Measurements from ENCODE around the gene GNAQ.
A peak's percentile ranks its signal among the peaks of the same experiment; 100 is the strongest.

GNAQ gene

DNA sequence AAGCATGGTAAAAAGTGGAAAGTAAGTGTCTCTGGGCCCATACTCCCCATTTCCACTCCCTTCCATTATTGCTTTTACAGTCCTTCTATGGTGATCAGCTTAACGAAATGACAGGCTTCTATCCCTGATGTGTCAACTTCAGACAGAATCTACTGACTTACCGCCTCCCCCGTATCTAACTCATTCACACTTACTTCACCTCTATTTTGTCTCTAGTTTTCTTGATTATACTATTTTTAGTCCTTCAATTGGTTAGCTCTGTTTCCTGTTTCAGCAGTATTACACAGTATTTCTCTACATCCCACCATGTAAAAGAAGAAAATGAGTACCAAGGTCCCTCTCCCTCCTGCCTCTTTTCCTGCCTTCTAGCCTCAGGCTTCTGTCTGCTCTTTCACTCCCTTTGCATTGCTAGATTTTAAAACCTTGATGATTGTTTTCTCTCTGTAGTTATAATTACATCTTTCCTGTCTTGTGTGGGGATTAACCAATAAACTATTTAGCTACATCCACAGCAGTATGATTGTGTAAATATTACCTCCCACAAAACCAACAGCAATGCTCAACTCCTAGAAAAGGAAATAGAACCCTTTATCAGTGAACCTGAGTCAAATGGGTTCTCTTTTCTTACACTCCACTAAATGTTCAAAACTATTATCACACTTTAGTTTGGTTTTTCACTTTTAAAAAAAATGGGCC, 53.4 kb downstream of the GNAQ start:
- H3K9me3 Mint-ChIP-seq: no peaks in the 10 kb centered on the region
- peaks cover 69% of the 10 kb centered on the region for H3K4me1 Mint-ChIP-seq
- H3K27me3 Mint-ChIP-seq: no peaks in the 10 kb centered on the region
- H3K27ac Mint-ChIP-seq: peak overlapping the region; percentile 85 to 94
- ATAC-seq (peak; percentile 90), DNase-seq (peak in 1 of 2 donors; percentile 14)
- peak overlapping the region; percentile 37 to 65 for H3K4me3 Mint-ChIP-seq

DNA sequence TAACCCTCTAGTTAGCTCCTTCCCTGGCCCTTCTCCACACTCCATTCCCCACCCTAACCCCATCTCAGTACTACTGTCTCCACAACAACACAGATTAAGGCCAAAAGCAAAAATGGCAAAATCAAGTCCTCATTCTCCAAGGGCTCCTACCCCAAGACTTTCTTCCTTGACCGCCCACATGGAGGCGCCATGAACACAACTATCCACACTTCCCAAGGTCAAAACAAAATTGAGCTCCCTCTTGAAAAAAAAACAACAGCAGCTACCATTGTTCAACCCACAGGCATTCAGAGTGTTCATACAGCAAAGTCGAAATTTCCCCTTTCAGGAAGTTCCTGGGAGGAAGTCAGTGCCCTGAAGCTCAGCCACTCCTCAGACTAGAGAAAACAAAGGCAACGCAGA, 54.4 kb downstream of the GNAQ start:
- Mint-ChIP-seq H3K4me3 (peak overlapping the region; percentile 37 to 65), H3K9me3 (no peaks in the 10 kb centered on the region), H3K27ac (peak overlapping the region; percentile 15 to 38), H3K4me1 (peaks cover 61% of the 10 kb centered on the region), H3K27me3 (no peaks in the 10 kb centered on the region)
- peak; percentile 32 to 54 for DNase-seq
- ATAC-seq: peak; percentile 31

DNA sequence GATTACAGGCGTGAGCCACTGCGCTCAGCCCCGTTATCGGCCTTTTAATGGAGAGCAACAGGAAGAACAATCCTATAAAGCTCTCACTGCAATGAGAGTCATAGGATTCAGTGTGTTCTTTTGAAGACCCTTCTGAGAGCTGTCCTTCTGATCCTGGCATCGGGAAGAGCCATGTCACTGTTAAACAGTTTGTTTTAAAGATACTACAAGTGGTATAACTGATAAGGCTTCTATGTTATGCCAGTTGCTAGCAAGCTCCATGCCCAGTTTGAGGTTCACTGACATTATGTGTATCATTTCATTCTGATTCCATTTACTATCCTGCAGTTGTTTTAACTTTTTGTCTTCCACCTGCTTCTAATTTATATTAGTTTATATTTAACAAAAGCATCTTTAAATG, 55.8 kb downstream of the GNAQ start:
- no peak for DNase-seq
- H3K4me1 Mint-ChIP-seq: peaks cover 53% of the 10 kb centered on the region

DNA sequence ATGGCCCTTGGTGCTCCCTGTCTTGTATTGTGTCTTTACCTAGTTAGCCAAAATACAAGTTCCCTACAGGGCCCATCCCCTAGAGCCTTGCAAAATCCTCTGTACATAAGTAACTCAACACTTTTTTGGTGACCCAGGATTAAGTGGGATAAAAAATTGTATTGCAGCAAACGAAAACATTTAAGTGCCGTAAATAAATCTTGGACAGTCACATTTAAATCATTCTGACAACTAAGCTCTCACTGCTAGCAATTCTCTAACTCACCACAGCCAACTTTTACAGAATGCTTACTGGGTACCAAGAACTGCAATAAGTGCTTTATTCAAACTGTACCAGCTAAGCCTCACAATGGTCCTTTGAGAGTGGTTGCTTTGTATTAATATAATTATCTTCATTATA, 56.6 kb downstream of the GNAQ start:
- peaks cover 53% of the 10 kb centered on the region for H3K4me1 Mint-ChIP-seq
- no peak overlapping the region for H3K27ac Mint-ChIP-seq
- no peaks in the 10 kb centered on the region for H3K9me3 Mint-ChIP-seq
- no peaks in the 10 kb centered on the region for H3K27me3 Mint-ChIP-seq
- DNase-seq (no peak), ATAC-seq (no peak)
- H3K4me3 Mint-ChIP-seq: no peak overlapping the region

More for the DNA sequence above, 55.8 kb downstream of the GNAQ start:
- Mint-ChIP-seq H3K27ac (no peak overlapping the region), H3K4me3 (no peak overlapping the region), H3K27me3 (no peaks in the 10 kb centered on the region), H3K9me3 (no peaks in the 10 kb centered on the region)
- ATAC-seq: no peak

DNA sequence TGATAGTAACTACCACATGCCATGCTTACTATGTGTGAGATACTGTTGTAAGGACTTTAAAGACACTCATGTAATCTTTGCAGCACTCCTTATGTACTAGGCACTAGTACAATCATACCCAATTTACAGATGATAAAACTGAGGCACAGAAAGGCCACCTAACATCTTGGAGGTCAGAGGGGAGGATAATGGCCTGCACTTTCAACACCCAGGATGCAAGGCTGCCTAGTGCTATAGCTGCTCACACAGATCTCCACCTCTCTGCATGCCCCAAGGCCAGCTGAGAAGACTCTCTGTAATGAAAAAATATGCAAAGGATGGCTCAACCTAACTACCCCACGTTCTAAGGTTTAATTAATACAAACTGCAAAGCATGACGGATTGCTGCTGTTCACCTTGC, 57.2 kb downstream of the GNAQ start:
- DNase-seq (no peak), ATAC-seq (no peak)
- Mint-ChIP-seq H3K4me1 (peaks cover 52% of the 10 kb centered on the region), H3K27ac (no peak overlapping the region), H3K27me3 (no peaks in the 10 kb centered on the region), H3K9me3 (no peaks in the 10 kb centered on the region), H3K4me3 (no peak overlapping the region)

DNA sequence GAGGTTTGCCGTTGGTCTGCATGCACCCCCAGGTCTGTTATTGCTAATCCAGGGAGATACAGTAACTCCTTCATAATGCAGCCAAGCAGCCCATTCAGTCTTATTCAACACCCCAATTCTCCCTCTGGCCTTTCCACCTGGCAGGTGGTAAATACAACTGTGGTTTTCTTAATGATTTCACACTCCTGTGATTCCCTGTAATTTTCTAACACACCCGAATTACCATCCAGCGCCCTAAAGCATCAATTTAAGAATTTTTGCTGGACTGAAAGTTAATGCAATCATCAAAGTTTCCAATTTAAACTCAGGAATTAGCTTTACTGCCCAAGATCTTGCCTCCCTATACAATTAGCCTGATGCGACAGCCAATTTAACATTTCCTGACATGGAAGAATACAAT, 62.5 kb downstream of the GNAQ start:
- Mint-ChIP-seq H3K4me1 (peaks cover 56% of the 10 kb centered on the region), H3K27ac (no peak overlapping the region), H3K9me3 (no peaks in the 10 kb centered on the region), H3K27me3 (no peaks in the 10 kb centered on the region), H3K4me3 (no peak overlapping the region)
- ATAC-seq (no peak), DNase-seq (no peak)

DNA sequence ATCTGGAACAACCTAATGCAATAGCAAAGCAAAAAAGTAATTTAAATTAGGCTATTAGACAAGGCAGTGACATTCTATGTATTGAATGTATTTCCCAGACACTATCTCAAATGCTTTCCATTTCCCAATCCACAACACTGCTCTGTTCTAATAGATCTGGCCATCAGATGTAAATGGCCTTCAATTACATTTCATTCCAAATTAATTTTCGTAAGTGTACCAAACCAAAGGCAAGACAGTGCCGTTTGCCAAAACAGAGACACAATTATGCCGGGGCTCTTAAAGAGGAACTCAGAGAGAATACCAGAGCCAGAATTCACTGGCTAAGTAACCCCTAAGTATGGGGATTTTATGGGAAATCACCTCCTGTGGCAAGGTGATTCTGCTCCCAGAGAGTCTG, 63.1 kb downstream of the GNAQ start:
- ATAC-seq: no peak
- H3K9me3 Mint-ChIP-seq: no peaks in the 10 kb centered on the region
- no peak for DNase-seq
- H3K4me1 Mint-ChIP-seq: peaks cover 57% of the 10 kb centered on the region
- H3K4me3 Mint-ChIP-seq: no peak overlapping the region
- H3K27me3 Mint-ChIP-seq: no peaks in the 10 kb centered on the region
- H3K27ac Mint-ChIP-seq: no peak overlapping the region

DNA sequence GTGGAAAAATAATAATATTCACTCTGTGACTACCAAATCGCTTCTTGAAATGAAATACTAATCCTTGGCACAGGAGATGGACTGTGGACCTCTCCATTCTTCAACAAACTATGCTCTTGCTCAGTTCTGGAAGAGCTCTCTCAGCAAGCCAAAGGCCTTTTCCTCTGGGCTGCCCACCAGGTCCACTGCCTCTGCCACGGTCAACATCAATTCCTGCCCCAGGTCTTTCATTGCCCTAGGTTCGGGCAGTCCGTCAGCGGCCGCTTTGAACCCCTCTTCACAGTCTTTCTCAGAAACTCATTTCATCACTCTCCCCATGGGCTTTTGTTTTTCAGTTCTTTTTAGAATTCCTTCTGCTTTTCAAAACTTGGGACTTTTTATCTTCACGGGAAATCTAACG, 64.9 kb downstream of the GNAQ start:
- Mint-ChIP-seq H3K27ac (no peak overlapping the region), H3K9me3 (no peaks in the 10 kb centered on the region), H3K4me3 (no peak overlapping the region), H3K27me3 (no peaks in the 10 kb centered on the region), H3K4me1 (peaks cover 66% of the 10 kb centered on the region)
- ATAC-seq (no peak), DNase-seq (no peak)

DNA sequence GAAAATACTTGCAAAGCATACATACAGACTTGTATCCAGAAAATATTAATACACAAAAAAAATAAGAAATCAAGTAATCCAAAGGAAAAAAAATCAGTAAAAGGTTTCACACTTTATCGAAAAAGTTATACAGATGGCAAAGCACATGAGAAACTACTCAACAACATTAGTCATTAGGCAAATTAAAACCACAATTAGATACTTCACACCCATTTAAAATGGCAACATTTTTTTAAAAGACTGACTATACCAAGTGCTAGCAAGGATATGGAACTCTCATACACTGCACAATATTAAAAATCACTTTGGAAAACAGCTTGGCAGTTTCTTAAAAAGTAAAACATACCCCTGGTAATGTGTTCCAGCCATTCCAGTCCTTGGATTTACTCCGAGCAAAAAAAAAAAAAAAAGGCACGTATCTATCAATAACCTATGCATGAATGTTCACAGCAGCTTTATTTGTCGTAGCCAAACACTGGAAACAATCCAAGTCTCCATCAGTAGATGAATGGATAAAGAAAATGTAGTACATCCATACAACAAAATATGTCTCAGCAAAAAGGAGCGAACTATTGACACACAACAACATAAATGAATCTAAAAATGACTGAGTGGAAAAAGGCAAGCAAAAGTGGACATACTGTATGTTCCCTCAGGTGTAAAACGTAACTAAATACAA, 66.0 kb downstream of the GNAQ start:
- no peak for ATAC-seq
- H3K27ac Mint-ChIP-seq: no peak overlapping the region
- H3K4me3 Mint-ChIP-seq: no peak overlapping the region
- no peaks in the 10 kb centered on the region for H3K27me3 Mint-ChIP-seq
- H3K9me3 Mint-ChIP-seq: no peaks in the 10 kb centered on the region
- H3K4me1 Mint-ChIP-seq: peaks cover 67% of the 10 kb centered on the region
- DNase-seq: no peak

DNA sequence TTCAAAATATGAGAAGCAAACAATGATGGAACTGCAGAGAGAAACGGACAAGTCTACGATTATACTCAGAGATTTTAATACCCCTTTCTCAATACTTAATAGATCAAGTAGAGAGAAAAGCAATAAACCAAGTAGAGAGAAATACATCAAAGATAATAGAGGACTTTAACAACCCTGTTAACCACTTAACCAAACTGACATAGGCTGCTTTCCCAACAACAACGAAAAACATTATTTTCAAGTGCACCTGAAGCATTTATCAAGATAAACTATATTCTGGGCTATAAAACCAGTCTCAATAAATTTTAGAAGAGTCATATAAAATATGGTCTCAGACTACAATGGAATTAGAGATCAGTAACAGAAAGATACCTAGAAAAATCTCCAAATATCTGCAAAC, 67.4 kb downstream of the GNAQ start:
- H3K4me1 Mint-ChIP-seq: peaks cover 63% of the 10 kb centered on the region
- no peak overlapping the region for H3K27ac Mint-ChIP-seq
- ATAC-seq: no peak
- no peak for DNase-seq
- no peaks in the 10 kb centered on the region for H3K9me3 Mint-ChIP-seq
- no peaks in the 10 kb centered on the region for H3K27me3 Mint-ChIP-seq
- H3K4me3 Mint-ChIP-seq: no peak overlapping the region

DNA sequence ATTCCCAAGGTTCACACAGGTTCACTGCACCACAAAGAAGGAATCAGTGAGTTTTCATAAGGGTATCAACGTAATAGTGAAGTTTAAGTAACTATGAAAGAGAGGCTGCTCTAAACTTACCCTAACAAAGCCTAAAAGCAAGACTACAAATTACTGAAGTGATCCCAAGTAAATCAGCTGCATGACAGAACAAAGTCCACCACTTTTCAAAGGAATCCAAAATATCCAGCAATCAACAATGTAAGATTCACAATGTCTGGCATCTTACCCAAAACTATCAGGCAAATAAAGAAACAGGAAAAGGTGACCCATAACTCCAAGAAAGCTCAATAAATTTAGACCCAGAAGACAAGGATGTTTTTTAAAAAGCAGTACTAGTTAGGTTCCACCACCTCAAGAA, 70.1 kb downstream of the GNAQ start:
- DNase-seq (no peak), ATAC-seq (no peak)
- Mint-ChIP-seq H3K27me3 (no peaks in the 10 kb centered on the region), H3K9me3 (no peaks in the 10 kb centered on the region), H3K27ac (no peak overlapping the region), H3K4me3 (no peak overlapping the region), H3K4me1 (peaks cover 65% of the 10 kb centered on the region)

DNA sequence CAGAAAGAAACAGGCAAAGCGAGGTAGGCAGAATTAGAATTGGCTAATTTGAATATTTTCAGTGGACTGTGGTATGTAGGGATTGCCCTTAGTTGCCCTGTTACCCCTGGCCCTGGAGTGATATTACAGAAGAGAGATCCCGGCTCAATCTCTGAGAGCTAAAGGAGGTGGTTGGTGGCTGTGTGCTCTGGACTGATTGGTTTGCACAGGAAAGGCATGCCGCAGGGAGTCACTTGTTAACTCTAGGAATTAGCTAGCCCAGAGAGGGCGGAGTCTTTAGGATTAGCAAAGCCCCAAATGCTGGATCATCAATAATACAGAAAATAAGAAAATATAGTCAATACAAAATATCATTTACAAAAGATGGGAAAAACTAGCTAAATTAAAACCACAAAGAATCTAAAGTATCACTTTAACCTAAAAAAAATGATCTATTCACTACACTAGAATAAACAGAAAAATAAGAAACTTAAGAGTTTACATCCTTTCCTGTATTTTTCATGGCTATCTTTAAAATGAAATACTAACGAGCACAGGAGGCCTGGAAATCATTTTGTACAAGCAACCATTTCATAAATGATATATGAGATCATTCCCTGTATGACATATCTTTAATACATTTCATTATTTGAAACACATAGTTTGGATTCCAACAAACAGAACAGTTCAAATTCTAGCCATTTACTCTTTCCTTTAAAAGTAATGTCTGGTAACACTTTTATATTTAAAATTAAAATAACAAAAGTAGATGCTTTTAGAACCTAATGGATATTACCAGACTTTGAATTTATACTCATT, 71.1 kb downstream of the GNAQ start:
- no peak overlapping the region for H3K27ac Mint-ChIP-seq
- peaks cover 63% of the 10 kb centered on the region for H3K4me1 Mint-ChIP-seq
- no peak for ATAC-seq
- DNase-seq: no peak
- H3K4me3 Mint-ChIP-seq: no peak overlapping the region
- no peaks in the 10 kb centered on the region for H3K27me3 Mint-ChIP-seq
- H3K9me3 Mint-ChIP-seq: no peaks in the 10 kb centered on the region

DNA sequence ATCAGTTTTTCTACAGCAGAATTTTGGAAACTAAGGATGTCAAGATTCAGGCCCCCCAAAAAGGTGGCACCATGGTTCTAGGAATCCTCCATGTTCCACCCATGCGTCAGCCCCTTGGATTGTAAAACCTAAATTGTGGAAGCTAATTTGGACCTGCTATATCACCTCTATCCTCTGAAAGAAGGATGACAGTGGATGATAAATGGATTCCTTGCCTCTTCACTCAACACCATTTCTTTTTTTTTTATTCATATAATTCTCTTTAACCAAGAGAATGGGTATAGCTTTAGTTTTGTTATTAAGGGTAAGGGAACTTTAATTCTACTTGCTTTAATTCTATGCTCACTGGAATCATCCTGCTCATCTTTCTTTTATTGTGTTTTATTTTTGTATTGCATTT, 71.8 kb downstream of the GNAQ start:
- H3K4me1 Mint-ChIP-seq: peaks cover 56% of the 10 kb centered on the region
- DNase-seq: no peak
- H3K27me3 Mint-ChIP-seq: no peaks in the 10 kb centered on the region
- H3K27ac Mint-ChIP-seq: no peak overlapping the region
- no peaks in the 10 kb centered on the region for H3K9me3 Mint-ChIP-seq
- no peak overlapping the region for H3K4me3 Mint-ChIP-seq
- no peak for ATAC-seq

DNA sequence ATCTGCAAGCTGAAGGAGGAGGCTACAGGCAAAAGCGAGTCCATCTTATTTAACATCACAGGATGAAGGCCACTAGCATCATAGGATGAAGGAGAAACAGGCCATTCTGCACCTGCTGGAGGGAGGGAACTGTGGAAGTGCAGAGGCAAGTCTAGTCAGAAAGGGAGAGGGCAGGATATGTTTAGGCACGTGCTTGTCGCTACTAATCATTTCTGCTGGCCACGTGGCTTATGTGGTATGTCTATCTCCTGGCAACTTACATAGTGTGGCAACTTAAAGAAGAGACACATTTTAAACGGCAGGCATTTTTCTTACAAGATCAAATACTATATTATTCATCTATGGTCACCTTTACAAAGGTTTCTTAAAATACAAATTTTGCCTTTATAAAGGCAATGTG, 74.0 kb downstream of the GNAQ start:
- DNase-seq (no peak), ATAC-seq (peak; percentile 80)
- peak overlapping the region in 1 of 2 donors; percentile 33 for H3K4me3 Mint-ChIP-seq
- peak overlapping the region in 1 of 2 donors; percentile 23 for H3K27ac Mint-ChIP-seq
- no peaks in the 10 kb centered on the region for H3K9me3 Mint-ChIP-seq
- no peaks in the 10 kb centered on the region for H3K27me3 Mint-ChIP-seq
- peaks cover 48% of the 10 kb centered on the region for H3K4me1 Mint-ChIP-seq

DNA sequence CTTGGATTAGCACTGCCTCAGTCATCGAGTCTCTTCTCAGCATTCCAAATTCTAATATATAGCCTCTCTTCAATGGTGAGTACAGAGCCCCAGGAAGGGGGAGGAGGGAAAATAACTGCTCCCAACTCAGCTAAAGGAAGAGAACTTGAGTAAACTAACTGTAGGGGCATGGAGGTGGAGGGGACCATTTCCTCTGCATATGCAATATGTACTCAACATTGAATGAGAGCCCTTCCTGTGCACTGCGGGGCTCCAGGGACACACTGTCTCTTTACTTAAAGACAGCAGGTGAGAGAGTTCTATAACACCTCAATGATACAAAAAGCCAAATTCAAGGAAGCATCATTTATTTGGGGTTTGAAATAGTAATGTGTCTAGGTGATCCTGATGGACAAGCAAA, 75.1 kb downstream of the GNAQ start:
- H3K9me3 Mint-ChIP-seq: no peaks in the 10 kb centered on the region
- H3K4me3 Mint-ChIP-seq: no peak overlapping the region
- DNase-seq (no peak), ATAC-seq (no peak)
- no peaks in the 10 kb centered on the region for H3K27me3 Mint-ChIP-seq
- H3K4me1 Mint-ChIP-seq: peaks cover 39% of the 10 kb centered on the region
- no peak overlapping the region for H3K27ac Mint-ChIP-seq

DNA sequence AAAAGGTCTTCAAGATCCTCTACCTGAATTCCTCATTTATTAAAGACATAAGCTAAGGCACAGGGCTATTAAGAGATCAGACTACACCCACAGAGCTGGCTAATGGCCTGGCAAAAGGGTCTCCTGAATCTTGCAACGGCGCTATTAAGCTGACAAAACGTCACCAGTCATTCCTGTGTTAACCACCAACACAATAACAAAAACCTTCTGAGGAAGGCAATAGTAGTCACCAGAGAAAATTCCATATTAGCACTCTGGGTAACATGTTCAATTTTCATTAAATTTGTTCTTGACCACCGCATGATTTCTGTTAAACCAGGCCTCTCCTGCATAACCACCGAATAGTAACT, 77.0 kb downstream of the GNAQ start:
- H3K9me3 Mint-ChIP-seq: no peaks in the 10 kb centered on the region
- no peak overlapping the region for H3K4me3 Mint-ChIP-seq
- ATAC-seq: no peak
- H3K4me1 Mint-ChIP-seq: peaks cover 24% of the 10 kb centered on the region
- no peak overlapping the region for H3K27ac Mint-ChIP-seq
- no peak for DNase-seq
- no peaks in the 10 kb centered on the region for H3K27me3 Mint-ChIP-seq

Measured in stimulated activated naive CD8-positive, alpha-beta T cell treated with anti-CD3 and anti-CD28 coated beads, Interleukin-15, amount 100 ng/mL, for 72 hours (primary cell).